GM12801 (cell line): Measurements from ENCODE around the gene KLF9.

Experiments used
- TF ChIP-seq, protein P1 (sequence below): IDR thresholded peaks from one replicate; pipeline ENCODE4 v1.5.1; 2011; ENCODE audit warnings: control low read depth; ENCODE audit not compliant: insufficient read length; ENCODE audit errors: extremely low read depth

KLF9 gene

DNA sequence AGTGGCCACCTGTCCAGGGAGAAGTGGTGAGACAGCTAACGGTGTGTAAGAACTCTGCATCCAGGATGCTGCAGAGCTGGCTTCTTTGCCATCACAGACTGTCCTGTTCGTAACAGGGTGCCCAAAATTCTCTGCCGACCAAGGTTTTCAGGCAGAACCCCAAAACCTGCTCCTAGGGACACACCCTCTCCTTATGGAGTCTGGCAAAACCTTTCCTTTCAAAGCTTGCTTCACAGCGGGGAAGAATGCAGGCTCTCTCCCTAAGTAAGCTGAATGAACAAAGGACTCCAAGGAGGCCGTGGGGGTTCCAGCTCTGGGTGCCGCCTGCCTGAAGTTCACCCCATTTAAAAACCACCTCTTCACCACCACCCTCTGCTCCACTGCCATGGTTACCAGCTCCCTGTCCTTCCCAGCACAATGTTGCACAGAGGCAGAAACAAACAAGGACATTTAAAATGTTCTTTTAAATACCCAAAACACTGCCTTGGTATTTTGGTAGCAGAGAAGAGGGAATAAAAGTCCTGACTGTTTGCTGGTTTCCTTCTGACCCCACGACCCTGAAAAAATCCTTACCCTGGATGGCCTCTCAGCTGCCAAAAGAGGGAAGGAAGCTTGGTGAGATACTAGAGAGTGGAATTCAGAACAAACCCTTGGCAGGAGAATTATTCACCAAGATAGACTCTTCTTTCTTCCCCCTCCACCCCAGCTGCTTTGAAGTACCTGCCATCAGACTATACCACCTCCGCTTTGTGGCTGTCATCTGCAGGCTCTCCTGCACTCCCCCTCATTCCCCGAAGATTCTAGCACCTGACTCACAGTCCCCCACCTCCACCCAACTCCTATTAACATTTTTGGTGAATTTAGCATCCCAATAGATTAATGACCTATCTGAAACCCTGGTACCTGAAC lies 7.1 kb upstream of the KLF9 start:
- TF ChIP-seq, protein P1, sequence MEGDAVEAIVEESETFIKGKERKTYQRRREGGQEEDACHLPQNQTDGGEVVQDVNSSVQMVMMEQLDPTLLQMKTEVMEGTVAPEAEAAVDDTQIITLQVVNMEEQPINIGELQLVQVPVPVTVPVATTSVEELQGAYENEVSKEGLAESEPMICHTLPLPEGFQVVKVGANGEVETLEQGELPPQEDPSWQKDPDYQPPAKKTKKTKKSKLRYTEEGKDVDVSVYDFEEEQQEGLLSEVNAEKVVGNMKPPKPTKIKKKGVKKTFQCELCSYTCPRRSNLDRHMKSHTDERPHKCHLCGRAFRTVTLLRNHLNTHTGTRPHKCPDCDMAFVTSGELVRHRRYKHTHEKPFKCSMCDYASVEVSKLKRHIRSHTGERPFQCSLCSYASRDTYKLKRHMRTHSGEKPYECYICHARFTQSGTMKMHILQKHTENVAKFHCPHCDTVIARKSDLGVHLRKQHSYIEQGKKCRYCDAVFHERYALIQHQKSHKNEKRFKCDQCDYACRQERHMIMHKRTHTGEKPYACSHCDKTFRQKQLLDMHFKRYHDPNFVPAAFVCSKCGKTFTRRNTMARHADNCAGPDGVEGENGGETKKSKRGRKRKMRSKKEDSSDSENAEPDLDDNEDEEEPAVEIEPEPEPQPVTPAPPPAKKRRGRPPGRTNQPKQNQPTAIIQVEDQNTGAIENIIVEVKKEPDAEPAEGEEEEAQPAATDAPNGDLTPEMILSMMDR: no peak

DNA sequence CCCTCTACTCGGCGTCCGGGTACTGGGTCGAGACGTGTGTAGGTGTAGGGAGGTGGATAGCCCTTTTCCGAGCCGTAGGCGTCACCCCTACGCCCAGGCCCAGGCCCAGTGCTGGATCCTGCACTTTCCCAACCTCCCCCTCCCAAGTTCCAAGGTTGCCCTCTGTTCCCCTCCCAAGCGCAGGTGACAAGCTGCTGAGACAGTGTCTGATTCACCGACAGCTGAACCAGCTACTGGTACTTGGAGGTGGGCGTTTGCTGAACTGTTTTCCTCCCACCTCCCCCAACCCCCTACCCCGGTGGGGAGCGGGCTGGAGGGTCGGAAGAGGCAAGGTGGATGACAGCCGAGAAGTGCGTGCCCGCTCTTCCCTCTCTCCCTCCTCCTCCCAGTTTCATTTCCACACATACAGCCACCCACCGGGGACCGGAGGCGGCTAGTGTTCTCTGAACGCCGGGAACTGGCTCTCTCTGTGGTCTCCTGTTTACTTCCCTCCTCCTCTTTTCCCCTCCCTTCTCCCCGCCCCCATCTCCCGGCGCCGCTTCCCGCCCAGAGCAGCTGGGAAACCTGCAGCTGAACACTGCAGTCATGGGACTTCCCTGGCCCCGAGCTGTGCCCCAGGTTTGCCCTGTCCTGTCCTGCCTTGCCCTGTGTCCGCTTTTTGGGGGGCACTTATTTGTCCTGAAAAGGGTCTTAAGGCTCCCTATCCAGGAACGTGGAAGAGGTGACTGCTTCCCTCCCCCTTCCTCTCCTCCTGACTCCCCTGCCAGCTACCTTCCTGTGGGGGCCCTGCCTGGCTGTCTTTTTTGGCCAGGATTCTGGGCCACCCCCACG lies 6.2 kb upstream of the KLF9 start:
- TF ChIP-seq, protein P1: no peak

DNA sequence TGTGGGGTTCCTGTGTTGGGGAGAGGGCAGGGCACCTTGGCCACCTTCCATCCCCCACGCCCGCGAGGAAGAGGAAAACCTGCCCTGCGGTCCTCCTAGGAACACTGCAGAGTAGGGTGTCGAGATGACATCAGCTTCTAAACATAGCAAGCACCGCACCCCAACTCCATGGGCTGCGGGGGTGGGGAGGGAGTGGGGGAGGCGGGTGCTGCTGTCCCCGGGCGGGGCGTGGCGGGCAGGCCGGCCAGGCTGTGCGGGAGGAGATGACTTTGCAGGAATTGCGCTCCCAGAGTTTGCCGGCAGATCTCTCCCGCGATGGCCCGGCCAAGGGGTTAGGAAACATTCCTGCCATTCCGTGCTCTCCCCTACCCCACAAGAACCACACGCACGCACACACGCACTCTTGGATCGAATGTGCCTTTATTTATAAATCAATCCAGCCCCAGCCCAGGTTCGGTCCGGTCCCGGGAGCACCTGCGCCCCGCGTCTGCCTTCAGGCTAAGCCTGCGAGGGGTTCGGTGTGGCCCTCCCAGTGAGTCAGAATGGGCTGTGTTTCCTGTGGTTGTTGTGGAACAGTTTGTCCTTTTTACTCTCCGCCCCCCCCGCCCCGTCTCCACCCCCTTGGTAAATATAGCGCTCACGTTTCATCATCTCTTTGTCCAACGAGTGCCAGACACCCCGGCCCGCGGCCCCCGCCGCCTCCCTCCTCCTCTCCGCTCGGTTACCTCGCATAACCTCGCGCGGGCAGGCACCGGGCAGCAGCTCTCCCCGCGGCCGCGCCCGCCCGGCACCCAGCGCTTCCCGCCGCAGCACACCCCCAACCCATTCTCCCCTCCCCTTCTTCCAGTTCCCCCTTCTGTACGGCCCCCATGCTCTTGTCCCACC lies 5.3 kb upstream of the KLF9 start:
- TF ChIP-seq, protein P1: no peak

DNA sequence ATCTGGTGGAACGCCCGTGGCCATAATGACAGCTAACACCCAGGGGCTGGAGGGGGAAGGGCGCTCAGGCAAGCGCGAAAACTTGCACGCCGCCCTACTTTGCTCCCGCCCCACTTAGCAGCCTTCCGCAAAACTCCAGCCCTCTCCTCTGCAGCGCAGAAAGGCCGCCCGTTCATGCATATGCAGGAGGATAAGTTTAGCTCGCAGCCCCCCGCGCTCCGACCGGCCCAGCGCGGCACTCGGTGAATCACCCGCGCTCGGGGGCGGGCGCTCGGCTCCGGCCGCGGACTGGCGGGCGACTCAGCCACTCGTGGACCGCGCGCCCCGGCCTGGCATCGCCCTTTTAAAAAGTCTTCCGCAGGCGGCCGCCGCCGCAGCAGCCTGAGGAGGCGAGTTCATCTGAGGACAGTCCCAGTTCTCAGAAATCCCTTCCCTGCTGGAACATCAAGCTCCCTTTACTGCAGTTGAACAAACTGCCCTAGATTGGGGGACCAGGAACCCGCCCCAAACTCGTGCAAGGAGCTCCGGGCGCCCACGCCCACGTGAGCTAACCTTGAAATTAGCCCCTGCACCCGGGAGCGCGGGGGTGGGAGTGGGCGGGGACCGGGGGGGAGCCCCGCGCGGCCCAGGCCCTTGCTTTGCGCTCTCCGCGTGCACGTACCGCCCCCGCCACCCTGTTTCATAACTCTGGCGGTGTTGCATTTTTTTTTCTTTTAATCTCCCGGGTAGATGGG lies 4.5 kb upstream of the KLF9 start:
- TF ChIP-seq, protein P1: no peak

DNA sequence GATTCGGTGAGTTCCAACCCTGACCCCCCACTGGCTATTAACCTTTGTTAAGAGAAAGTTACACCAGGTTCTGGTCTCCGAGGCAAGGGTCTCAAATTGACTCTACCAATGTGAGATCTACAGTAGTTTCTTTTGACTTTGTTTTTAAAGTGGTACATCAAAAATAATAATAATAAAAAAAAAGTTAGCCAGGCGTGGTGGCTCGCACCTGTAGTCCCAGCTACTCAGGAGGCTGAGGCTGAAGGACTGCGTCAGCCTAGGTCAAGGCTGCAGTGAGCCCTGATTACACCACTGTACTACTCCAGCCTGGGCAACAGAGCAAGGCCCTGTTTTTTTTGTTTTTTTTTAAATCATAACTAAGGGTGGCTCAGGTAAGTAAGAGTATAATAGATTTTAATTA lies 1.0 kb upstream of the KLF9 start:
- TF ChIP-seq, protein P1: no peak

DNA sequence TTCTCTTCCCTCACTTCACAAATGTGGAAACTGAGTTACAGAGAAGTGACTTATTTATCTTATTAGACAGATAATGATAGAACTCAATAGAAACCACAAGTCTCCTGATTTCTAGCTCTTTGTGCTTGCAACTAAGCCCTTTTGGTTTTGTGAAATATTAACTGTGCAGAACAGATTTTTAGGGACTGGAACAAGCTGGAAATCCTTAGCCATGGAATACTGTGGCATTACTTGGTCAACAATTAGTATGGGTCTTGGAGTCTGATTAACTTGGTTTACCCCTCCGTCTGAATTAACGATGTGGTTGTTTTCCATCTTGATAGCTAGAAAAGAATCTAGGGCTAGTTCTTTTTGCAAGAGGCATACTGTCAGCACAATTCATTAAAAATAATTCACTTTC lies 584 bp upstream of the KLF9 start:
- TF ChIP-seq, protein P1: no peak

DNA sequence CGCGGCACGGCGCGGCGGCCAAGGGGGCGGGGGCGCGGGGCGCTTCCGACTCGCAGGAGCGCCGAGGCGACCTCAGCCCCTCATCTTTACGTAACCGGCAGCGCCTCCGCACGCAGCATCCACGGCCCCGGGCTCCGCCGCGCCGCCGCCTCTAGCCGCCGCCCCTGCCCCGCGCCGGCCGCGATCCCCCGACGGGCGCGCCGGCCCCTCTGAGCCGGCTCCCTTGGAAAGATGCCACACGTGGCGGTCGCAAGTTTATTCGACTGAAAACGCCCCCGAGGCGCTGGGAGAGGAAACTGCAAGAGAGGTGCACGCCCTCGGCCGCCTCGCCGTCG lies 1.0 kb downstream of the KLF9 start:
- TF ChIP-seq, protein P1: no peak
